SK-N-SH (cell line): ENCODE data around the gene WDR81. TPM values are rescaled to one million over a fixed set of nuclear protein-coding genes. Genes with fewer than 3 reads are reported as not detected.

ENCODE experiments used
- CTCF ChIA-PET: fragments of 300-600, 350-600 bp; formaldehyde crosslinking; extraction: SDS; loops from one replicate; lab custom pipeline; 2021; lab: Yijun Ruan, JAX
- POLR2A ChIA-PET: fragments of 350-600 bp; sonication (Branson Sonifier 250); formaldehyde crosslinking; extraction: SDS; loops from one replicate; lab custom pipeline; 2020; ENCODE audit warnings: antibody characterized with exemption, inconsistent platforms; lab: Yijun Ruan, JAX
- DNase-seq: peaks from one replicate; pipeline ENCODE4 v3.0.0; 2012
- H2AFZ ChIP-seq: fragments of 200-600 bp; sonication (generic); 2 replicates; pipeline ENCODE4 v1.8.1; 2016; ENCODE audit warnings: antibody characterized with exemption, mild to moderate bottlenecking, low read depth
- H3F3A ChIP-seq: fragments of 200-600 bp; sonication (generic); replicated peaks from 2 replicates; pipeline ENCODE3; 2016; ENCODE audit warnings: antibody characterized with exemption, mild to moderate bottlenecking; ENCODE audit not compliant: insufficient read depth
- H3K27ac ChIP-seq, 2 experiments: fragments of 200-500 bp in 1 of 2; fragments of 200-600 bp in 1 of 2; sonication (Bioruptor generic) in 1 of 2; sonication (generic), shearing (Covaris generic) in 1 of 2; 2 replicates each; pipeline versions ENCODE4 v1.5.1 to v1.6.1; 2014 to 2016; ENCODE audit warnings: low read depth in 2 of 2, inconsistent platforms in 1 of 2, low read length in 1 of 2, mild to moderate bottlenecking in 1 of 2, mixed read lengths in 1 of 2
- H3K27me3 ChIP-seq: fragments of 200-600 bp; sonication (generic), shearing (Covaris generic); 2 replicates; pipeline ENCODE4 v1.6.1; 2016; ENCODE audit warnings: mixed run types; ENCODE audit not compliant: insufficient read depth
- H3K36me3 ChIP-seq, 2 experiments: fragments of 200-500 bp in 1 of 2; fragments of 200-600 bp in 1 of 2; sonication (Bioruptor generic) in 1 of 2; sonication (generic) in 1 of 2; replicated peaks in 1 of 2; 2 replicates each; pipeline versions ENCODE3 to v1.5.1; 2014 to 2016; ENCODE audit warnings: low read length in 1 of 2, mild to moderate bottlenecking in 1 of 2; ENCODE audit not compliant: insufficient read depth in 2 of 2, control insufficient read depth in 1 of 2
- H3K4me1 ChIP-seq, 2 experiments: fragments of 200-500 bp in 1 of 2; fragments of 200-600 bp in 1 of 2; sonication (Bioruptor generic) in 1 of 2; sonication (generic), shearing (Covaris generic) in 1 of 2; 2 replicates each; pipeline versions ENCODE4 v1.5.1 to v1.6.1; 2014 to 2016; ENCODE audit warnings: low read depth in 1 of 2, low read length in 1 of 2, mixed run types in 1 of 2; ENCODE audit not compliant: insufficient read depth in 2 of 2, control insufficient read depth in 1 of 2
- H3K4me2 ChIP-seq: fragments of 200-600 bp; sonication (generic), shearing (Covaris generic); 2 replicates; pipeline ENCODE4 v1.6.1; 2017; ENCODE audit warnings: mixed run types
- H3K4me3 ChIP-seq, 2 experiments: fragments of 200-500 bp in 1 of 2; fragments of 200-600 bp in 1 of 2; sonication (Bioruptor generic) in 1 of 2; sonication (generic), shearing (Covaris generic) in 1 of 2; 2 replicates each; pipeline versions ENCODE4 v1.5.1 to v1.8.1; 2014 to 2016; ENCODE audit warnings: low read depth in 2 of 2, inconsistent platforms in 1 of 2, low read length in 1 of 2, mild to moderate bottlenecking in 1 of 2, mixed read lengths in 1 of 2, moderate library complexity in 1 of 2
- H3K79me2 ChIP-seq: fragments of 200-600 bp; sonication (generic); 2 replicates; pipeline ENCODE4 v1.8.1; 2017; ENCODE audit warnings: mild to moderate bottlenecking; ENCODE audit not compliant: insufficient read depth
- H3K9ac ChIP-seq: fragments of 200-600 bp; sonication (generic); 2 replicates; pipeline ENCODE4 v1.6.1; 2017; ENCODE audit warnings: mixed run types
- H3K9me2 ChIP-seq: fragments of 200-600 bp; sonication (generic); 2 replicates; pipeline ENCODE4 v1.6.1; 2017; ENCODE audit warnings: mixed run types
- H3K9me3 ChIP-seq: fragments of 200-600 bp; sonication (generic); 2 replicates; pipeline ENCODE4 v1.6.1; 2017; ENCODE audit warnings: mixed run types, mild to moderate bottlenecking, moderate library complexity
- H4K20me1 ChIP-seq: fragments of 200-600 bp; sonication (generic); 2 replicates; pipeline ENCODE4 v1.6.1; 2017; ENCODE audit warnings: mild to moderate bottlenecking, mixed run types; ENCODE audit not compliant: insufficient read depth
- NRF1 ChIP-seq: IDR thresholded peaks from 2 replicates; pipeline ENCODE4 v1.6.1; 2012; ENCODE audit warnings: low read depth, mild to moderate bottlenecking, low read length
- RFX5 ChIP-seq: IDR thresholded peaks from 2 replicates; pipeline ENCODE4 v1.6.1; 2012; ENCODE audit warnings: mild to moderate bottlenecking, improper control_type of control experiment, low read length
- SIN3A ChIP-seq: IDR thresholded peaks from 2 replicates; pipeline ENCODE4 v1.6.1; 2012; ENCODE audit warnings: low read depth, mild to moderate bottlenecking, low read length, moderate library complexity, borderline replicate concordance
- WGBS: methylation state at CpG from one replicate; pipeline ENCODE4 v1.1.6; 2017; ENCODE audit warnings: low lambda C conversion rate; 5-methylcytosine and 5-hydroxymethylcytosine counted together
- polyA plus RNA-seq, 3 experiments: library from polyadenylated mRNA; depleted of rRNA; stranded (reverse); fragments of >200 nt; gene quantifications; 2 replicates each; pipeline ENCODE4 v1.2.3, GENCODE V29; 2012
- TF ChIP-seq, protein P1 (sequence below): fragments of 150-350 bp; IDR thresholded peaks from 2 replicates; pipeline ENCODE4 v1.6.1; 2016; ENCODE audit warnings: mild to moderate bottlenecking, low read depth, low read length
- TF ChIP-seq, protein P2 (sequence below): IDR thresholded peaks from 2 replicates; pipeline ENCODE4 v1.6.1; 2012; ENCODE audit warnings: mild to moderate bottlenecking, low read depth, low read length, moderate library complexity
- TF ChIP-seq, protein P3 (sequence below): IDR thresholded peaks from 2 replicates; pipeline ENCODE4; 2012

The WDR81 gene
- polyA plus RNA-seq, 1 of the 3 experiments (the other 2 are of a cell fraction): 9.3 TPM

DNA sequence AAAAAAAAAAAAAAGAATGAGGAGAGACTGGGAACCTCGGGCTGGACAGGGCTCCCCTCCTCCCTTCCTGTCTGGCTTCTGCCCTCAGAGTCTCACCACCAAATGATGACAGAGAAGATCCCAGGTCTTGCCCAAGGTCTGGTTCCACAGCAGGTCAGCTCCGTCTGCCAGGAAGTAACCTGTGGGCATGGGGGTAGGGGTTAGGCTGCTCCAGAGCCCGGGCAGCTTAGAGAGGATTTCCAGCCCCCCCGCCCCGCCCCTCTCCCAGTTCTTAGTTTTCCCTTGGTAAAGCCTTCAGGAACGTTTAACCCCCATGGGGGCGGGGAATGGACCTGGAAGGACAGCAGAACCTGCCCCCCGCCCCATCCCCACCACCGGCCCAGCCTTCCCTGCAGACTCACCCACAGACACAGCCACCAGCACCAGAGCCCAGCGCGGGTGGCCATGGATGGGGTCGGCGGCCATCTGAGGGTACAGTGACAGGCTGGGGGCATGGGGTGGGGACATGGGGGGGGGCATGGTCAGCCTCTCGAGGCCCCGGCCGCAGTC, 15.0 kb upstream of the WDR81 start:
- Histone ChIP-seq H4K20me1 (peaks cover 40% of the 10 kb centered on the region), H3F3A (peaks cover 38% of the 10 kb centered on the region), H3K4me3 (peak overlapping the region; percentile 68 to 77), H3K9ac (peak overlapping the region; percentile 60; the same call in 1 of the 2 replicates), H3K4me2 (peak overlapping the region; percentile 88; the same call in 1 of the 2 replicates), H3K79me2 (peaks cover 39% of the 10 kb centered on the region), H3K9me3 (no peaks in the 10 kb centered on the region), H3K4me1 (peaks cover 13 to 16% of the 10 kb centered on the region in 2 experiments; a peak in 3 of 4 replicates), H3K27ac (no peak overlapping the region), H2AFZ (no peak overlapping the region), H3K9me2 (no peaks in the 10 kb centered on the region), H3K36me3 (peaks cover 26 to 31% of the 10 kb centered on the region in 2 experiments), H3K27me3 (no peaks in the 10 kb centered on the region)
- TF ChIP-seq, protein P1, sequence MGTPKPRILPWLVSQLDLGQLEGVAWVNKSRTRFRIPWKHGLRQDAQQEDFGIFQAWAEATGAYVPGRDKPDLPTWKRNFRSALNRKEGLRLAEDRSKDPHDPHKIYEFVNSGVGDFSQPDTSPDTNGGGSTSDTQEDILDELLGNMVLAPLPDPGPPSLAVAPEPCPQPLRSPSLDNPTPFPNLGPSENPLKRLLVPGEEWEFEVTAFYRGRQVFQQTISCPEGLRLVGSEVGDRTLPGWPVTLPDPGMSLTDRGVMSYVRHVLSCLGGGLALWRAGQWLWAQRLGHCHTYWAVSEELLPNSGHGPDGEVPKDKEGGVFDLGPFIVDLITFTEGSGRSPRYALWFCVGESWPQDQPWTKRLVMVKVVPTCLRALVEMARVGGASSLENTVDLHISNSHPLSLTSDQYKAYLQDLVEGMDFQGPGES: no peak
- TF ChIP-seq RFX5: no peak
- TF ChIP-seq, protein P2, sequence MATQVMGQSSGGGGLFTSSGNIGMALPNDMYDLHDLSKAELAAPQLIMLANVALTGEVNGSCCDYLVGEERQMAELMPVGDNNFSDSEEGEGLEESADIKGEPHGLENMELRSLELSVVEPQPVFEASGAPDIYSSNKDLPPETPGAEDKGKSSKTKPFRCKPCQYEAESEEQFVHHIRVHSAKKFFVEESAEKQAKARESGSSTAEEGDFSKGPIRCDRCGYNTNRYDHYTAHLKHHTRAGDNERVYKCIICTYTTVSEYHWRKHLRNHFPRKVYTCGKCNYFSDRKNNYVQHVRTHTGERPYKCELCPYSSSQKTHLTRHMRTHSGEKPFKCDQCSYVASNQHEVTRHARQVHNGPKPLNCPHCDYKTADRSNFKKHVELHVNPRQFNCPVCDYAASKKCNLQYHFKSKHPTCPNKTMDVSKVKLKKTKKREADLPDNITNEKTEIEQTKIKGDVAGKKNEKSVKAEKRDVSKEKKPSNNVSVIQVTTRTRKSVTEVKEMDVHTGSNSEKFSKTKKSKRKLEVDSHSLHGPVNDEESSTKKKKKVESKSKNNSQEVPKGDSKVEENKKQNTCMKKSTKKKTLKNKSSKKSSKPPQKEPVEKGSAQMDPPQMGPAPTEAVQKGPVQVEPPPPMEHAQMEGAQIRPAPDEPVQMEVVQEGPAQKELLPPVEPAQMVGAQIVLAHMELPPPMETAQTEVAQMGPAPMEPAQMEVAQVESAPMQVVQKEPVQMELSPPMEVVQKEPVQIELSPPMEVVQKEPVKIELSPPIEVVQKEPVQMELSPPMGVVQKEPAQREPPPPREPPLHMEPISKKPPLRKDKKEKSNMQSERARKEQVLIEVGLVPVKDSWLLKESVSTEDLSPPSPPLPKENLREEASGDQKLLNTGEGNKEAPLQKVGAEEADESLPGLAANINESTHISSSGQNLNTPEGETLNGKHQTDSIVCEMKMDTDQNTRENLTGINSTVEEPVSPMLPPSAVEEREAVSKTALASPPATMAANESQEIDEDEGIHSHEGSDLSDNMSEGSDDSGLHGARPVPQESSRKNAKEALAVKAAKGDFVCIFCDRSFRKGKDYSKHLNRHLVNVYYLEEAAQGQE: no peak
- no peak for TF ChIP-seq SIN3A
- TF ChIP-seq, protein P3, sequence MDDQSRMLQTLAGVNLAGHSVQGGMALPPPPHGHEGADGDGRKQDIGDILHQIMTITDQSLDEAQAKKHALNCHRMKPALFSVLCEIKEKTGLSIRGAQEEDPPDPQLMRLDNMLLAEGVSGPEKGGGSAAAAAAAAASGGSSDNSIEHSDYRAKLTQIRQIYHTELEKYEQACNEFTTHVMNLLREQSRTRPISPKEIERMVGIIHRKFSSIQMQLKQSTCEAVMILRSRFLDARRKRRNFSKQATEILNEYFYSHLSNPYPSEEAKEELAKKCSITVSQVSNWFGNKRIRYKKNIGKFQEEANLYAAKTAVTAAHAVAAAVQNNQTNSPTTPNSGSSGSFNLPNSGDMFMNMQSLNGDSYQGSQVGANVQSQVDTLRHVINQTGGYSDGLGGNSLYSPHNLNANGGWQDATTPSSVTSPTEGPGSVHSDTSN: no peak
- no peak for TF ChIP-seq NRF1
- WGBS: 32% methylated on average over 12 of the region's 16 CpGs
- POLR2A ChIA-PET: interaction anchor here (1.6 kb wide), 1 partner anchor 40 kb away, joined by 3 read pairs; no protein-coding TSS in a partner anchor
- CTCF ChIA-PET: interaction anchor here (0.8 to 1.8 kb wide), 4 partner anchors 8 to 40 kb away, joined by 3 to 8 read pairs (median 3); no protein-coding TSS in a partner anchor
- peak; percentile 62 for DNase-seq
